Stimulated activated CD8-positive, alpha-beta memory T cell treated with anti-CD3 and anti-CD28 coated beads, Interleukin-2, amount 100 ng/mL, for 1 hour (primary cell): ENCODE data around the gene PAN2.
A peak's percentile ranks its signal among the peaks of the same experiment; 100 is the strongest.

Source experiments
- DNase-seq, 2 donors: peaks; one replicate each; pipeline ENCODE4 v3.0.0-alpha.2; 2020; ENCODE audit warnings: low read depth in 2 of 2

The PAN2 gene, protein sequence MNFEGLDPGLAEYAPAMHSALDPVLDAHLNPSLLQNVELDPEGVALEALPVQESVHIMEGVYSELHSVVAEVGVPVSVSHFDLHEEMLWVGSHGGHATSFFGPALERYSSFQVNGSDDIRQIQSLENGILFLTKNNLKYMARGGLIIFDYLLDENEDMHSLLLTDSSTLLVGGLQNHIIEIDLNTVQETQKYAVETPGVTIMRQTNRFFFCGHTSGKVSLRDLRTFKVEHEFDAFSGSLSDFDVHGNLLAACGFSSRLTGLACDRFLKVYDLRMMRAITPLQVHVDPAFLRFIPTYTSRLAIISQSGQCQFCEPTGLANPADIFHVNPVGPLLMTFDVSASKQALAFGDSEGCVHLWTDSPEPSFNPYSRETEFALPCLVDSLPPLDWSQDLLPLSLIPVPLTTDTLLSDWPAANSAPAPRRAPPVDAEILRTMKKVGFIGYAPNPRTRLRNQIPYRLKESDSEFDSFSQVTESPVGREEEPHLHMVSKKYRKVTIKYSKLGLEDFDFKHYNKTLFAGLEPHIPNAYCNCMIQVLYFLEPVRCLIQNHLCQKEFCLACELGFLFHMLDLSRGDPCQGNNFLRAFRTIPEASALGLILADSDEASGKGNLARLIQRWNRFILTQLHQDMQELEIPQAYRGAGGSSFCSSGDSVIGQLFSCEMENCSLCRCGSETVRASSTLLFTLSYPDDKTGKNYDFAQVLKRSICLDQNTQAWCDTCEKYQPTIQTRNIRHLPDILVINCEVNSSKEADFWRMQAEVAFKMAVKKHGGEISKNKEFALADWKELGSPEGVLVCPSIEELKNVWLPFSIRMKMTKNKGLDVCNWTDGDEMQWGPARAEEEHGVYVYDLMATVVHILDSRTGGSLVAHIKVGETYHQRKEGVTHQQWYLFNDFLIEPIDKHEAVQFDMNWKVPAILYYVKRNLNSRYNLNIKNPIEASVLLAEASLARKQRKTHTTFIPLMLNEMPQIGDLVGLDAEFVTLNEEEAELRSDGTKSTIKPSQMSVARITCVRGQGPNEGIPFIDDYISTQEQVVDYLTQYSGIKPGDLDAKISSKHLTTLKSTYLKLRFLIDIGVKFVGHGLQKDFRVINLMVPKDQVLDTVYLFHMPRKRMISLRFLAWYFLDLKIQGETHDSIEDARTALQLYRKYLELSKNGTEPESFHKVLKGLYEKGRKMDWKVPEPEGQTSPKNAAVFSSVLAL

DNA sequence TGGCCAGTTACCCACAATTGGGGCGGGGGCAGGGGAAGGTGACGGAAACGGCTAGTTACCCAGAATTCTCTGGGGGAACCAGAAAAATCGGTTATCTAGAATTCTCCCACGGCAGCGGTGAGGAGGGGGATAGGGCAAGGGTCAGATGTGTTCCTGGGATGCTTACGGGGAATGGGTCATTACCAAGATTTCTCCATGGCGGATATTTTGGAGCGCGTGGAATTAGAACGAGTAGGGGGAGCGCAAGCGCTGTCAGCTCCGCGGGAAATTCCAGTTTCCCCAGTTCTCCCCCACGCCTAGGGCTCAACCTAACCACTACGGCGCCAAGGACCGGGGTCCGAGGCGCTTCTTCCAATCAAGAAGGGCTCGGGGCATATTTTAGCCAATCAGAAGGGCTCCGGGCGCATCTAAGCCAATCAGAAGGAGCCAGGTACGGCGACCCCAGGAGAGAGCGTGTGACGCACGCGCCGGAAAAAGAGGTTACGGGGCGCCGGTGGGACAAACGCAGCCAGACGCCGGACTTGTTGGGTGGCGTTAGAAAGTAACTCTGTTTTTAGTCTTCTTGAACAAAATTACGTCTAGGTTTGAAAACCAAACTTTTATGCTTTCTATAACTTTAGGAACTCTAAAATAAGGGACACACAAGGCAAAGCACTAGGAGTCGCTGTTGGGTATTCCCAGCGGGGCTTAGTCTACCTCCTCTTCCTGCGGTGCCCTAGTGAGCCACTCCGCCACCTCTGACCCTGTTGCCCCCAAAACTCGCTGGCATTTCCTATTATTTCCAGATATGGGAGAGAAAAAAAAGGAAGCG, at the start of gene PAN2:
PAN2 (minus strand) TSS at position 322 of the 811 bp plus-strand sequence. CDS start 906 bp downstream, outside the sequence.
- peak; percentile 84 to 88 for DNase-seq

DNA sequence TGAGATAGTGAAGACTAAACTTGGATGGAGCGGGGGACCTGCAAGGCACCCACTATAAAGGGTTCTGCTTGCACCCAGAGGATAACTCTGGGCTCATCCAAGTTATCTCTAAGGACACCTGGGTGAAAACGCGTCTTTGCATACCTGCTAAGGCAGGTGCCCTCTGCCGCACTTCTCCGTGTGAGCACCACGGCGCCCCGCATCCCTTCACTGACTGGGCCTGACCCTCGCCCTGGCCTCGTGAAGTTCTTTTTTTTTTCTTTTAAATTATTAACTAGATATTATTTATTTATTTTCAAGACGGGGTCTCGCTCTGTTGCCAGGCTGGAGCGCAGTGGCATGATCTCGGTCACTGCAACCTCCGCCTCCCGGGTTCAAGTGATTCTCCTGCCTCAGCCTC, 48.8 kb upstream of the PAN2 start:
- DNase-seq, result no peak

DNA sequence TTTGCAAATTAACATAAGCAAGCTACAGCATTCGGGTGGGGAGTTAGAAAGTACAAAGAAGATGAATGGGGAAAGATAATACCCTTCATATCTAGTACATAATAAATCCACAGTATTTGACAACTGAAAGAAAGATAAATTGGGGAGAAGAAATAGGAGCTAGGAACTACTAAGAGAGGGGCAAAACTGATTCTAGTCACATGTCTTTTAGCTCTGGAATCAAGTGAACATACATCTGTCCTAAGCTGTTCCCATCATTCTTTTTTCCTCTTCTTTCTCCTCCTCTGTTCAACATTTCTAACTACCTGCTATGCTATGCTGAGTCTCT, 44.2 kb upstream of the PAN2 start:
- no peak for DNase-seq

DNA sequence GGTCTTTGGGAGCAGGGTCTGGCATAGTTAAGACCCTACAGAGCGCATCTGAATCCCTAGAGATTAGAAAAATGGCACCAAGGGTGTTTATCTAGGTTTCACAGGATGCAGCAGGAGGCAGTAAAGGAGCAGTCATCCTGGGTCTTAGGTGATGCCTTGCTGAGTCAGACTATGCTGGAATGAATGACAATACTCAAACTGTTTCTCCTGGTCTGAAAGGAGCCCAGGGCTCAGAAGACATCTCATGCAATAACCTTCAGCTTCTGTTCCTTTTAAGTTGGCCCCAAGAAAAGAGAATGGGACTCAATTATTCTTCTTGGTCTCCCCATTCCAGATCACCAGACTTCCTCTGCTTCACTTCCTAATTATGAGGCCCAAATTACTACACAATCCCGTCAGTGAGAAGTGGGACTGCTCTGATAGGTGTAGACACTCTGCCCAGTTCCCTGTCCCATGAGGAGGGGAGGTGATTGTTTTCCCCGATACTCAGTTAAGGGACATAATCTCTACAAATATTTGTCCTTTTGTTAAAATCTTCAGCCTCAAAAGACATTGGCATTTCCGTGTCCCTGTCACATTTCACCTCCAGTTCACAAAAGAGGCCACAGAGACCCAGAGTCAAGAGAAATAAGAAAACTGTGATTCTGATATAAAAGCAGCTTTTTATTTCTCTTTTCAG, 43.6 kb upstream of the PAN2 start:
- no peak for DNase-seq

DNA sequence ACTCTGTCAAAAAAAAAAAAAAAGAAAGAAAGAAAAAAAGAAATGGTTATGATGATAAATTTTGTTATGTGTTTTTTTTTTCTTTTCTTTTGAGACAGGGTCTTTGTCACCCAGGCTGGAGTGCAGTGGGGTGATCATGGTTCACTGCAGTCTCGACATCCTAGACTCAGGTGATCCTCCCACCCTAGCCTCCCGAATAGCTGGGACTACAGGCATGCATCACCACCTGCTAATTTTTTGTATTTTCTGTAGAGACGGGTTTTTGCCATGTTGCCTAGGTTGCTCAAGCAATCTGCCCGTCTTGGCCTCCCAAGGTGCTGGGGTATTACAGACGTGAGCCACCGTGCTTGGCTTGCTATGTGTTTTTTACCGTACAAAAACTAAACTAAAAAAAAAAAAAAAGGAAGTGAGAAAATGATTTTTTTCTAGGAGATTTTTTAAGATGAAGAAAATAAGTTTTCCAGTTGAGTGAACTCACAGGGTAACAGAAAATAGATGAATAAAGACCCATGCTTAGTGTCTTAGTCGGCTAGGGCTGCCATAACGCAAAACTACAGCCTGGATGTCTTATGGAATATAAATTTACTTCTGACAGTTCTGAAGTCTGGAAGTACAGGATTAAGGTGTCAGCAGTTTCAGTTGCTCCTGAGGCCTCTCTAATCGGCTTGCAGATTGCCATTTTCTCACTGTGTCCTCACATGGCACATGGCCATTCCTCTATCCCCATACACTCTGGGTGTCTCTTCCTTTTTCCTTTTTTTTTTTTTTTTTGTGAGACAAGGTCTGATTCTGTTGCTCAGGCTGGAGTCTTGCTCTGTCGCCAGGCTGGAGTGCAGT, 42.0 kb upstream of the PAN2 start:
- DNase-seq, result no peak

DNA sequence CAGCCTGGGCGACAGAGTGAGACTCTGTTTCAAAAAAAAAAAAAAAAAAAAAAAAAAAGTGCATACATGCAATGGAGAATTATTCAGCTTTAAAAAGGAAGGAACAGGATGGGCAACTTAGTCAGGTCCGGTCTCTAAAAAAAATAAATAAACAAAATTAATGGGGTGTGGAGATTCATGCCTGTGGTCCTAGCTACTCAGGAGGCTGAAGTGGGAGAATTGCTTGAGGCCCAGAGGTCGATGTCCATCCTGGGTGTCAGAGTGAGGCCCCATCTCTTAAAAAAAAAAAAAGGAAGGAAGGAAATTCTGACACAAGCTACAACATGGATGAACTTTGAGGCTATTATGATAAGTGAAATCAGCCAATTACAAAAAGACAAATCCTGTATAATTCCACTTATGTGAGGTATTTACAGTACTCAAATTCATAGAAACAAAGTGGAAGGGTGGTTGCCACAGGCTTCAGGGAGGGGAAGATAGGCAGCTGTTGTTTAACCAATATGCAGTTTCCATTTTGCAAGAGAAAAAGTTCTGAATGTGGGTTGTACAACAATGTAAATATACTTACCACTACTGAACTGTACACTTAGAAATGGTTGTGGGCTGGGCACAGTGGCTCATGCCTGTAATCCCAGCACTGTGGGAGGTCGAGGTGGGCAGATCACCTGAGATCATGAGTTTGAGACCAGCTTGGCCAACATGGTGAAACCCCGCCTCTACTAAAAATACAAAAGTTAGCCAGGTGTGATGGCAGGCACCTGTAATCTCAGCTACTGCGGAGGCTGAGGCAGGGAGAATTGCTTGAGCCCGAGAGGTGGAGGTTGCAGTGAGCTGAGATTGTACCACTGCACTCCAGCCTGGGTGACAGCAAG, 41.2 kb upstream of the PAN2 start:
- DNase-seq, result no peak

DNA sequence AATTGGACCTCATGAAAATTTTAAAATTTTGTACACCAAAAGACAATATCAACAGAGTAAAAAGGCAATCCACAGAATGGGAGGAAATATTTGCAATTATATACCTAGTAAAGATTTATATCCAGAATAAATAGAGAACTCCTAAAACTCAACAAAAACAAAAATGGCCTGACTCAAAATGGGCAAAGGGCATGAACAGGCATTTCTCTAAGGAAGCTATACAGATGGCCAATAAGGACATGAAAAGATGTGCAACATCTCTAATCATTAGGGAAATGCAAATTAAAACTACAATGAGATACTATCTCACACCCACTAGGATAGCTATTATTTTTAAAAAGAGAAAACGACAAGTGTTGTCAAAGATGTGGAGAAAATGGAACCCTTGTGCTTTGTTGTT, 39.7 kb upstream of the PAN2 start:
- no peak for DNase-seq

DNA sequence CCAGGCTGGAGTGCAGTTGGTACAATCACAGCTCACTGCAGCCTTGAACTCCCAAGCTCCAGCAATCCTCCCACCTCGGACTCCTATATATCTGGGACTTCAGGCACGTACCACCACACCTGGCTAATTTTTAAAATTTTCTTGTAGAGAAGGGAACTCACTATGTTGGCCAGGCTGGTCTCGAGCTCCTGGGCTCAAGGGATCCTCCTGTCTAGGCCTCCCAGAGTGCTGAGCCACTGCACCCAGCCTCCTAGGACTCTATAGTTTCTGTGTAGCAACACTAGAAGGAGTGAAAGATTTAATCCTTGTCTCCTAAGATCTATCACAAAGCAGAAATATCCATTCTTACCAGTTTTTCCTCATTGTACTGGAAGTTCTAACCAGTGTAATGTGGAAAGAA, 33.1 kb upstream of the PAN2 start:
- DNase-seq, result no peak

DNA sequence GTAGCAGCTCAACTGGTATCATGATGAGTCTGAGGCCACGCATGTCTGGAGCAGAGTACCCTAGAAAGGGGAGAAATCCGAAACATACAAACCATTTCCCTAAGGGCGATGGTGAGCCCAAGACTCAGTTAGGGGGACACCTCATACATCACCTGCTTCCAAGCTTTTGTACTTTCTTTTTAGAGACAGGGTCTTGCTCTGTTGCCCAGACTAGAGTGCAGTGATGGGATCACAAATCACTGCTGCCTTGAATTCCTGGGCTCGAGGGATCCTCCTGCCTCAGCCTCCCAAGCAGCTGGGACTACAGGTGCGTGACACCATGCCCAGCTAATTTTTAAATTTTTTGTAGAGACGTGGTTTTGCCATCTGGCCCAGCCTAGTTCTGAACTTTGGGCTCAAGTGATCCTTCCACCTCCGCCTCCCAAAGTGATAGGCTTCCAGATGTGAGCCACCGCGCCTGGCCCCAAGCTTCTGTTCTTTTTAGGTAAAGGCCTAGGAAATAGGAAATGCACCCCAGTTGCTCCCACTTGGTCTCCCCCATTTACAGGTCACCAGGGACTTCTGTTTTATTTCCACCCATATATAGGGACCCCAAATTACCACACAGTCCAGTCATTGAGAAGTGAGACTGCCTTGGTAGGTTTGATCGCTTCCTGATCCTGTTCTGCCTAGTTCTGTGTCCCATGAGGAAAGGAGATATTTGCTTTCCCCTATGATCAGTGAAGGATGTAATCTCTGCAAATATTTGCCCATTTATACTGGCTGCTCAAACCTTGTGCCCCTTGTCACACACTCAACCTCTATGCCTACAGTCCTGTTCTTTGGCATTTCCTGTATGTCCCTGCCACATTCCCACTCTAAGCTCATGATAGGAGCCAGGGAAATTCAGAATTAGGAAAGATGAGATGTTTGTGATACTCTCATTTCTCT, 28.6 kb upstream of the PAN2 start, which contains the start of gene APOF:
APOF (minus strand) TSS at position 728 of the 930 bp plus-strand sequence; CDS start at position 616, 112 bp downstream.
- DNase-seq, result no peak

DNA sequence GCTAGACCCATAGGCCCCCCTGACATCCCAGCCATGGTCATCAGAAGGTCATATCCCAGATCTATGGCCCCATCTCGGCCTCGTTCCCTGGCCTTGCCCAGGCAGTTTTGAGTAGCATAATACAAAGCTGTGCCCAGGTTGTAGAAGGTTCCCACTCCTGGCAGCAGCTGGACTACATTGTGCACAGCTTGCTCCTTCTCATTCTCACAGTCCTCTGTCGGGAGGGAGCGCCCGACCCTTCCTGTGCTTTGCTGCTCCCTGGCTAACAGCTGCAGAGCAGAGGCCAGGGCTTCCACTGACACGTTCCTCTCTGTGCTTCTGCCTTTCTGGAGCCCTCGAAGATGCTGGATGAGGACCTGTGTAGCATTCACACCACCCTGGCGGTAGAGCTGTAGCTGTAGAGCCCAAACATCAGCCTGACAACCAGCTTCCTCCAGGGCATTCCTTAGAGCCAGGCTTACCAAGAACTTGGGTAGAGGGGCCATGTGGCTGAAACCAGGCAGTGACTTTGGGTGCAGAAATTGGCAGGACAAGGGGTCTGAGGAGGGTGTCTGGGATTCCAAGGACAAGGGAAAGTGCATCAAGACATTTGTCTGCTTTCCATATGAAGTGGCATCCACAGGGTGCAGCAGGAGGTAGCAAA, 27.8 kb upstream of the PAN2 start:
- no peak for DNase-seq

DNA sequence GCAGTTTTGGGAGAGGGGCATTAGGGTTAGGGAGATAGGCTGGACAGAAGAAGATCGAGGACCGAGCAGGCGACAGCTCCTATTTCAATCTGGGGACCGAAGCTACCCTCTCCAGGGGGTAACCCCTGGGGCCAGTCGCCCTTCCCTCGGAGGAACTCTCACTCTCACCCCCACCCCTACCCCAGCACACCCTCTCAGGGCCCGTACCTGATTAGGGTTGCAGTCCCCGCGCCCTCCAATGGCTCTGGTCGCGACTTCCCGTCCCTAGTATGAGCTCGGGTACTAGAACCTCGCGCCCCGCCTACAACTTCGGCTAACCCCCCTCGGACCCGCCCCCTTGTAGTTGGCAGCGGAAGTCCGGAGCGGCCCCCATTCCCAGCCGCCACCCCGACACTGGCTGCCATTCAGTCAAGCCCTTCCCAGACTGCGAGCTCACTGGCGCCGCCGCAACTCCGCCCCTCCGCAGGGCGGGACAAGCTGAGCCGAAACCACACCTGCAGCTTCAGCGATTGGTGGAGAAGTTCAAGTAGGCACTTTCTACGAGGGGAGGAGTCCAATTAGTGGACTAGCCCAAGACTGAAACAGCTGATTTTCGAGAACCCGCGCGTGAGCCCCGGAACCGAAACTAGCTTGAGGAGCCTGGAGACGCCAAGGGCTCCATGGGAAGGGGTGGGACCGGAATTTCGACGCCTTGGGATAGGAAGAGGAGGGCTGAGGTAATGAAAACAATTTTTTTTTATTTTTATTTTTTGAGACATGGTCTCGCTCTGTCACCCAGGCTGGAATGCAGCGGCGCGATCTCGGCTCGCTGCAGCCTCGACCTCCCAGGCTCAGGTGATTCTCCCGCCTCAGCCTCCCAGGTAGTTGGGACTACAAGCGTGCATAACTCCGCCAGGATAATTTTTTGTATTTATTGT, 26.3 kb upstream of the PAN2 start, which contains the start of gene STAT2:
STAT2 (minus strand) TSS at position 257 of the 917 bp plus-strand sequence. CDS start 3,536 bp downstream, outside the sequence.
- DNase-seq, result peak; percentile 98 to 99

DNA sequence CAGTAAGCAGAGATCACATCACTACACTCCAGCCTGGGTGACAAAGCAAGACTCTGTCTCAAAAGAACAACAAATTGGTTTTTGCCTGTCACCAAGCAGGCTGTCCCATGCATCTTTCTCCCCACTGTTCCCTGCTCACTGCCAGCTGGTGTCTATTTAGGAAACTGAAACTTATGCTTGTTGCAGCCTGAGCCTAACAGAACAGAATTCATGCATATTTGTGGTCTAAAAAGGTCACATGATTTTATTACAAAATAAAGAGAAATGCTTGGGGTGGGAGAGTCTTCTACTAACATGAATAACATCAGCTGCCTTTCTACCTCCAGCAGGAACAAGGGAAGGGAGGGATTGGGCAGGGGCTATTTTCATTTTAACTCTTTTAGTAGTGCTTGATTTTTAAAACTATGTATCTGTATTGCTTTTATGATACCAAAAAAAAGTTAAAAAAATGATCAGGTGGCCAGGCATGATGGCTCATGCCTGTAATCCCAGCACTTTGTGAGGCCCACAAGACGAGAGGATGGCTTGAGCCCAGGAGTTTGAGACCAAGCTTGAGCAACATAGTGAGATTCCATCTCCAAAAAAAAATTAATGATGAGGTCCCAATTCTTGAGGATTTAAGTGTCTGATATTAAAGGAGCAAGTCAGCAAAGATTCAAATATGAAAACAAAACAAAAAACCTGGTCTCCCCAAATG, 25.2 kb upstream of the PAN2 start:
- no peak for DNase-seq

DNA sequence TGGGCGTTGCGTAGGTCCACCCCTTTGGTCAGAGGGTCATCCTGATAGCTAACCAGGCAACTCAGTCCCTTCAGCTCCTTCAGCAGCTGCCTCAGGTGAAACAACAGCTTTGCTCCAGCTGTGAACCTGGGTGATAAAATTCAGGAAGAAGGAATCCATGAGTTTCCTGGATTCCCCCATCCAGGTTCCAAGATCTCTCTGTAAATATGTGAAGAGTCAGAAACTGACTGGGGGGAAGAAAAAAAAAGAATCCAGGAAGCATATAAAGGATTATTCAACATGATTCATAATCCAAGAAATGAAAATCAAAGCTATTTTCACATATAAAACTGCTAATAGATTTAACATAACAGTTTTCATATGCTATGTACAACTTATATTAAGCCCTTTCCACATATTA, 17.5 kb upstream of the PAN2 start:
- no peak for DNase-seq

DNA sequence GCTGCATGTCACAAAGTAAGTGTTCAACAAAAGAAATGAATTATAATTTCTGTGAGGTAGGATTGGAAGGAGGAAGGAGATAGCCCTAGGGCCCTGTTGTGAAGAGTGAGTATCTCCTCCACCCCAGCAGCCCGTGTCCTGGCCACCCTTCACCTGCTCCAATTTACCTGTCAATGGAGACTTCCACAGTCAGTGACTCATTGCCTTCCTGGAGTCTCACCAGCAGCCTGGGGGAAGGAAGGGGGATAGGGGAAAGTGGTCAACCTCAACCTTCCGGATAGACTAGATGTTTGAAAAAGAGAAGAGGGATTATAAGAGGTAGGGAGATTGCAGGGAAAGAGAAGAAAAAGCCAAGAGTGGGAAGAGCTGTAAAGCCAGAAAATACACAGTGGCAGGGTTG, 16.9 kb upstream of the PAN2 start:
- no peak for DNase-seq

DNA sequence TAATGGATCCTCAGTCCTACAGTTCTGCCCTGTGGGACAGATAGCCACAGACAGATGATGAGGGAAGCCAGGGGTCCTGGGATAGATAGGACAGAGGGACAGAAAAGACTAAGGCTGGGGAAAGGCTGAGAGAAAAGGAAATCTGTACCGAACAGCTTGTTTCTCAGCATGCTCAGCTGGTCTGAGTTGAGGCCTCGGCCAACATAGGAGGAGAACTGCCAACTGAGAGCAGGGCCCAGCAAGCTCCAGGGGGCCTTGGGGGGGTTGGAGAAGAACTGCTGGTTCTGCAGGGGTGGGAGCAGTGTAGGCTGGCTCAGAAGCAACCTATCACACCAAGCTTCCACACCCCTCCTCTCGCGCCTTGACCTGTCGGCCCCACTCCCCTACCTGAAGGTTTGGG, 15.0 kb upstream of the PAN2 start:
- DNase-seq, result no peak
